Measurements from ENCODE around the gene BRD1.

- TF ChIP-seq CTCF (IDR thresholded peaks at IDR 0.05 in 2 of 3, conservative IDR thresholded peaks at IDR 0.05 in 1 of 3; ENCODE audit: borderline replicate concordance in 1 of 3, insufficient read depth in 1 of 3, low read depth in 2 of 3, low read length in 2 of 3) (no peak), RAD21 (IDR thresholded peaks at IDR 0.05; ENCODE audit: low read depth) (no peak), REST (IDR thresholded peaks at IDR 0.05; ENCODE audit: low read depth) (no peak), SP1 (IDR thresholded peaks at IDR 0.05; ENCODE audit: low read depth) (no peak), EZH2 (IDR thresholded peaks at IDR 0.05) (no peak)
Measured at GRCh38 chr22:49807780-49808708, 19.6 kb downstream of the BRD1 start.
